WTC11 (cell line): ENCODE measurements around the gene TCTN1.

Source experiments
- CTCF ChIP-seq: fragments of 200-600 bp; IDR thresholded peaks from 2 replicates; pipeline ENCODE4 v1.8.0; 2022; ENCODE audit warnings: antibody characterized with exemption
- ESRRA ChIP-seq: sonication (generic); formaldehyde crosslinking; IDR thresholded peaks from 2 replicates; pipeline ENCODE4 v1.8.1; 2022; ENCODE audit warnings: mild to moderate bottlenecking, missing genetic modification reagents, borderline replicate concordance
- IRF2 ChIP-seq: sonication (generic); formaldehyde crosslinking; IDR thresholded peaks from 2 replicates; pipeline ENCODE4 v1.8.0; 2022; ENCODE audit warnings: low read depth, missing genetic modification reagents, borderline replicate concordance
- MAX ChIP-seq: sonication (generic); formaldehyde crosslinking; IDR thresholded peaks from 2 replicates; pipeline ENCODE4 v1.8.0; 2022; ENCODE audit warnings: mild to moderate bottlenecking, missing genetic modification reagents
- SMAD3 ChIP-seq: sonication (generic); formaldehyde crosslinking; IDR thresholded peaks from 2 replicates; pipeline ENCODE4 v1.8.0; 2022; ENCODE audit warnings: missing genetic modification reagents, mild to moderate bottlenecking, borderline replicate concordance
- TF ChIP-seq, protein P1 (sequence below): sonication (generic); formaldehyde crosslinking; IDR thresholded peaks from 2 replicates; pipeline ENCODE4 v1.8.1; 2023; ENCODE audit warnings: mild to moderate bottlenecking, moderate library complexity, missing genetic modification reagents

DNA sequence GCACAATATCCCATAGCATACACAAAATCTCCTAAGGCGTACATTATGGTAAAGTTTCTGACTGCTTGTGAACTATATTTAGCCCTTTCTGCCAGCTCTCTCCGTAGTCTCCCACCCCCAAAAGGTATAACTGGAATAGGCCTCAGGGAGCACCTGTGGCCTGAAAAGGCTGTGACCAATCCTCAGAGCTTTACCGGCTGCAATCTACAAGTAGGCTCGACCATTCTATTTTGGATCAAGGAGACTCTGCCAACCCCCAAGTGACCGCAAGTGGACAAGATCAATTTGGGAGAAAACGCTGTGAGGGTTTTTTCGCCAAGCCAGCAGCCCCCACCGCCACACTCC is 32.0 kb upstream of the TCTN1 start:
- TF ChIP-seq MAX (CRISPR knock-in tag) (no peak), SMAD3 (CRISPR knock-in tag) (no peak), CTCF (no peak), IRF2 (CRISPR knock-in tag) (no peak), ESRRA (CRISPR knock-in tag) (no peak)
- TF ChIP-seq, protein P1, sequence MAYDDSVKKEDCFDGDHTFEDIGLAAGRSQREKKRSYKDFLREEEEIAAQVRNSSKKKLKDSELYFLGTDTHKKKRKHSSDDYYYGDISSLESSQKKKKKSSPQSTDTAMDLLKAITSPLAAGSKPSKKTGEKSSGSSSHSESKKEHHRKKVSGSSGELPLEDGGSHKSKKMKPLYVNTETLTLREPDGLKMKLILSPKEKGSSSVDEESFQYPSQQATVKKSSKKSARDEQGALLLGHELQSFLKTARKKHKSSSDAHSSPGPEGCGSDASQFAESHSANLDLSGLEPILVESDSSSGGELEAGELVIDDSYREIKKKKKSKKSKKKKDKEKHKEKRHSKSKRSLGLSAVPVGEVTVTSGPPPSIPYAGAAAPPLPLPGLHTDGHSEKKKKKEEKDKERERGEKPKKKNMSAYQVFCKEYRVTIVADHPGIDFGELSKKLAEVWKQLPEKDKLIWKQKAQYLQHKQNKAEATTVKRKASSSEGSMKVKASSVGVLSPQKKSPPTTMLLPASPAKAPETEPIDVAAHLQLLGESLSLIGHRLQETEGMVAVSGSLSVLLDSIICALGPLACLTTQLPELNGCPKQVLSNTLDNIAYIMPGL (CRISPR knock-in tag) = no peak
